ENCODE results near the gene RALY.
"Not testable (repeated sequence)": the region's sequence is repeated elsewhere in the genome, so short reads cannot be mapped to it uniquely, and the experiment has no call there.

Gene RALY

GRCh38 chr20:34132943-34133342, 139.2 kb downstream of the RALY start:
- not testable (repeated sequence) for DNase-seq

DNA sequence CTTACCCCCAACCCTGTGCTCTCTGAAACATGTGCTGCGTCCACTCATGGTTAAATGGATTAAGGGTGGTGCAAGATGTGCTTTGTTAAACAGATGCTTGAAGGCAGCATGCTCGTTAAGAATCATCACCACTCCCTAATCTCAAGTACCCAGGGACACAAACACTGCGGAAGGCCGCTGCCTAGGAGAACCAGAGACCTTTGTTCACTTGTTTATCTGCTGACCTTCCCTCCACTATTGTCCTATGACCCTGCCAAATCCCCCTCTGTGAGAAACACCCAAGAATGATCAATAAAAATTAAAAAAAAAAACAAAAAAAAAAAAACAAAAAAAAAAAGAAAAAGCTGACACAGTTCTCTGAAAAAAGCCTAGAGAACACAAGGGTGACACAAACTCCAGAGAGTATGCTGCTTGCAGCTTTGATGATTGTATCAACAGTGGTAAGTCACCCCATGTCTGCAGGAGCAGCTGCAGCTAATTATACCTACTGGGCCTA, 139.7 kb downstream of the RALY start:
- DNase-seq = not testable (repeated sequence)
